Upper lobe of left lung (tissue), 6 donors: ENCODE data around the gene GATAD2A. TPM values are rescaled to one million over a fixed set of nuclear protein-coding genes. Genes with fewer than 3 reads are reported as not detected.

Experiments used
- ATAC-seq, 2 donors: fragments of 200-7000 bp; cut with Tn5 transposase; one replicate each; pipeline ENCODE4 v1.9.1; 2022; ENCODE audit warnings: mild to moderate bottlenecking in 2 of 2, moderate library complexity in 2 of 2; ENCODE audit not compliant: low FRiP score in 2 of 2
- DNase-seq, 2 donors: peaks; one replicate each; pipeline ENCODE4 v3.0.0-alpha.2; 2019 to 2020
- H3K27ac ChIP-seq, 4 donors: fragments of 200-600 bp; sonication (generic); one replicate each; pipeline ENCODE4 v1.5.1; 2016 to 2019
- H3K27me3 ChIP-seq, 4 donors: fragments of 200-600 bp; sonication (generic); one replicate each; pipeline ENCODE4 v1.5.1; 2017 to 2019
- H3K36me3 ChIP-seq, 4 donors: fragments of 200-600 bp; sonication (generic); one replicate each; pipeline ENCODE4 v1.5.1; 2016 to 2019
- H3K4me1 ChIP-seq, 4 donors: fragments of 200-600 bp; sonication (generic); one replicate each; pipeline ENCODE4 v1.5.1; 2018 to 2019
- H3K4me3 ChIP-seq, 4 donors: fragments of 200-600 bp; sonication (generic); one replicate each; pipeline ENCODE4 v1.5.1; 2017 to 2019; ENCODE audit warnings: mild to moderate bottlenecking in 2 of 4, moderate library complexity in 1 of 4
- H3K9me3 ChIP-seq, 4 donors: fragments of 200-600 bp; sonication (generic); one replicate each; pipeline ENCODE4 v1.5.1; 2018 to 2019
- EP300 ChIP-seq, 4 donors: sonication (generic); formaldehyde crosslinking; IDR thresholded peaks; one replicate each; pipeline ENCODE4 v1.5.1; 2017; ENCODE audit warnings: antibody characterized with exemption in 4 of 4, control low read depth in 2 of 4
- POLR2A ChIP-seq, 4 donors: fragments of 450-650 bp; IDR thresholded peaks; one replicate each; pipeline ENCODE4 v1.5.1; 2016 to 2017; ENCODE audit warnings: antibody characterized with exemption in 4 of 4, mild to moderate bottlenecking in 2 of 4
- POLR2AphosphoS5 ChIP-seq, 2 donors: sonication (generic); formaldehyde crosslinking; IDR thresholded peaks; one replicate each; pipeline ENCODE4 v1.5.1; 2017; ENCODE audit warnings: antibody characterized with exemption in 2 of 2
- WGBS, 2 donors: methylation state at CpG; one replicate each; pipeline ENCODE4 v1.1.5; 2017 to 2018; 5-methylcytosine and 5-hydroxymethylcytosine counted together
- total RNA-seq, 6 donors: library from RNA; depleted of rRNA in 4 of 6; stranded (reverse); fragments of >200 nt in 4 of 6; gene quantifications; one replicate each; pipeline versions ENCODE4 v1.1.0 to v1.2.1, GENCODE V29; 2016 to 2021
- TF ChIP-seq, protein P1 (sequence below), 6 experiments: fragments of 450-650 bp in 4 of 6; fragments of 200-600 bp in 2 of 6; sonication (generic) in 2 of 6; IDR thresholded peaks; one replicate each; pipeline ENCODE4 v1.5.1; 2016 to 2019; ENCODE audit warnings: antibody characterized with exemption in 6 of 6
- donor health status: DM: no; HTN: no; CAD: no; lungs with moderate emphysema.
- donor health status: DM: no; HTN: yes; CAD: no; lungs with severe emphysema.

GATAD2A gene
- total RNA-seq, 6 donors from 2014 or later, result 60.8 to 182 (median 88.0) TPM

DNA sequence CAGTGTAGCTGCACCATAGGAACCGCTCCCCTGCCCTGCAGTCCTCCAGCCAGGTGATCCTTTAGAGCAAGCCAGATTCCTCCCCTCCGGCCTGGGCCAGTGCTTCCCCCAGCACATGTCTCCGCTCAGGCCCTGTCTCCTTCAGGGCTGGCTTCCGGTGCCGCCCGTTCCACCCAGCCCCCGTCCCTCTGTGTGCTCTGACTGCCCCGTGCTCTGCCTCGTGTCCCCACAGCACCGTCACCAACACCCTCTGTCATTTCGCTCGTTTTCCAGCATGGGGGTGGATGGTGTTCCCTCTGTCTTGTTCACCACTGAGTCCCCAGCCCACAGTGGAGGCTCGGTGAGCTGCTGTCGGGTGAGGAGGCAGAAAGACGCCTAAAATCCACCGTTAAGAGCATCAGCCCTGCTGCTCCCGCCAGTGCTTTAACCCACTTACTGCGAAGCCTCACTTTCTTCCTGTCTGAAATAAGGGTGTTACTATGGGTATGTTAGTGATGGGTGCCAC, 55.3 kb downstream of the GATAD2A start:
- WGBS, 2 donors, result 29 to 40% methylated on average over 15 to 18 of the region's 18 CpGs
- ATAC-seq, result peak; percentile 75 to 76

GRCh38 chr19:19461306-19461670, 55.8 kb downstream of the GATAD2A start:
- TF ChIP-seq POLR2AphosphoS5 (IDR thresholded peaks at IDR 0.05) (no peak), EP300 (IDR thresholded peaks at IDR 0.05) (no peak), POLR2A (IDR thresholded peaks at IDR 0.05) (no peak)
- TF ChIP-seq, protein P1, sequence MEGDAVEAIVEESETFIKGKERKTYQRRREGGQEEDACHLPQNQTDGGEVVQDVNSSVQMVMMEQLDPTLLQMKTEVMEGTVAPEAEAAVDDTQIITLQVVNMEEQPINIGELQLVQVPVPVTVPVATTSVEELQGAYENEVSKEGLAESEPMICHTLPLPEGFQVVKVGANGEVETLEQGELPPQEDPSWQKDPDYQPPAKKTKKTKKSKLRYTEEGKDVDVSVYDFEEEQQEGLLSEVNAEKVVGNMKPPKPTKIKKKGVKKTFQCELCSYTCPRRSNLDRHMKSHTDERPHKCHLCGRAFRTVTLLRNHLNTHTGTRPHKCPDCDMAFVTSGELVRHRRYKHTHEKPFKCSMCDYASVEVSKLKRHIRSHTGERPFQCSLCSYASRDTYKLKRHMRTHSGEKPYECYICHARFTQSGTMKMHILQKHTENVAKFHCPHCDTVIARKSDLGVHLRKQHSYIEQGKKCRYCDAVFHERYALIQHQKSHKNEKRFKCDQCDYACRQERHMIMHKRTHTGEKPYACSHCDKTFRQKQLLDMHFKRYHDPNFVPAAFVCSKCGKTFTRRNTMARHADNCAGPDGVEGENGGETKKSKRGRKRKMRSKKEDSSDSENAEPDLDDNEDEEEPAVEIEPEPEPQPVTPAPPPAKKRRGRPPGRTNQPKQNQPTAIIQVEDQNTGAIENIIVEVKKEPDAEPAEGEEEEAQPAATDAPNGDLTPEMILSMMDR (IDR thresholded peaks at IDR 0.05), result no peak
- Histone ChIP-seq H3K27ac (peak overlapping the region; percentile 78 to 92 (median 86)), H3K4me3 (no peak overlapping the region), H3K27me3 (no peaks in the 10 kb centered on the region), H3K4me1 (peaks cover 71 to 85% (median 77%) of the 10 kb centered on the region in 4 donors), H3K9me3 (no peaks in the 10 kb centered on the region), H3K36me3 (peaks cover 6 to 16% (median 12%) of the 10 kb centered on the region in 4 donors)
- ATAC-seq (no peak), DNase-seq (no peak)
- WGBS, 2 donors, result 86 to 96% methylated on average over 4 of the region's 4 CpGs

More for the DNA sequence above, 55.3 kb downstream of the GATAD2A start:
- Histone ChIP-seq H3K4me3 (peak overlapping the region in 2 of 4 donors; percentile 4 to 20), H3K27me3 (no peaks in the 10 kb centered on the region), H3K4me1 (peaks cover 71 to 85% (median 77%) of the 10 kb centered on the region in 4 donors), H3K27ac (peak overlapping the region; percentile 78 to 92 (median 86)), H3K9me3 (no peaks in the 10 kb centered on the region), H3K36me3 (peaks cover 1 to 11% (median 8%) of the 10 kb centered on the region in 4 donors)
- DNase-seq, result peak; percentile 73 to 81
- TF ChIP-seq, protein P1 (IDR thresholded peaks at IDR 0.05), result no peak
- peak in 1 of 4 donors; percentile 23 for TF ChIP-seq EP300 (IDR thresholded peaks at IDR 0.05)
- TF ChIP-seq POLR2A (IDR thresholded peaks at IDR 0.05), result peak in 1 of 4 donors; percentile 13
- peak; percentile 69 to 71 for TF ChIP-seq POLR2AphosphoS5 (IDR thresholded peaks at IDR 0.05)

GRCh38 chr19:19461671-19462622, 56.5 kb downstream of the GATAD2A start:
- DNase-seq (peak; percentile 58 to 88), ATAC-seq (peak; percentile 20 to 31)
- TF ChIP-seq, protein P1 (IDR thresholded peaks at IDR 0.05), result no peak
- TF ChIP-seq POLR2A (IDR thresholded peaks at IDR 0.05) (no peak), POLR2AphosphoS5 (IDR thresholded peaks at IDR 0.05) (peak in 1 of 2 donors; percentile 5), EP300 (IDR thresholded peaks at IDR 0.05) (no peak)
- H3K27me3 ChIP-seq, result no peaks in the 10 kb centered on the region
- peaks cover 71 to 83% (median 74%) of the 10 kb centered on the region in 4 donors for H3K4me1 ChIP-seq
- peaks cover 7 to 21% (median 18%) of the 10 kb centered on the region in 4 donors for H3K36me3 ChIP-seq
- H3K27ac ChIP-seq, result peak overlapping the region; percentile 78 to 92 (median 86)
- H3K4me3 ChIP-seq, result peak overlapping the region in 2 of 4 donors; percentile 5 to 28
- no peaks in the 10 kb centered on the region for H3K9me3 ChIP-seq
- 32 to 48% methylated on average over 7 to 20 of the region's 27 CpGs for WGBS, 2 donors

DNA sequence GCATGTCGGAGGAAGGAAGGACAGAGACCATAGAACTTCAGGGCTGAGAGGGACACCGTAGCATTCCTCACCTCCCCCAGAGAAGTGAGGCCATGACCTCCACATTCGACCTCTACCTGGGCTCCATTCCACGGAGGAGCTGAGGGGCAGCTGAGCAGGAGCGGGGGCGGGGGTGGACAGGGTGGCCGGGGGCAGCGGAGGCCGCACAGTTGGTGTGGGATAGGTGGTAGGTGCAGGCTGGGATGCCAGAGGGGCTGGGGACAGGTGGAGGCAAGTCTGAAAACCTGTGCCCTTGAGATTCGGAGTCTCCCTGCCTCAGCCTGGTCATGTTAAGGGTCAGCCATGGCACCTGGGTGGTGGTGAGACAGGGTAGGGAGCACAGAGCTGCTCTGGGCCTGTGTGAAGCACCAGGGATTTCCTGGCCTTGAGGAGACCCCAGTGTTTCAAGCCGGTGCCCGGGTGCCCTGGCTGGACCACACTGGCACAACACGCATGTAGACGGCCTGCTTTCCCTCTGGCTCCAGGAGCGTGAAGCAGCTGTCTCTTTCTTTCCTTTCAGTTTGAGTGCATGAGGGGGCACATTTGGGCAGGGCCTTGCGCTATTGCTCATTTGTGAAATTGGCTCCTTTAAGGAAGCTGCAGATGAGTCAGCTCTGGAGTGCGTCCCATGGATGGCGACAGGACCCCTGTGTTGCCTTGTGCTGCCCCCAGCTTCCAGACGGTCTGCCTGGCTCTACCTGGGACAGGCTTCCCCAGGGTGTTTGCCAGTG, 58.1 kb downstream of the GATAD2A start:
- ATAC-seq (peak in 1 of 2 donors; percentile 24), DNase-seq (no peak)
- Histone ChIP-seq H3K4me3 (no peak overlapping the region), H3K27ac (peak overlapping the region; percentile 78 to 92 (median 86)), H3K9me3 (peaks cover 4 to 10% (median 8%) of the 10 kb centered on the region in 4 donors), H3K36me3 (peaks cover 7 to 33% (median 18%) of the 10 kb centered on the region in 4 donors), H3K27me3 (no peaks in the 10 kb centered on the region), H3K4me1 (peaks cover 61 to 67% (median 62%) of the 10 kb centered on the region in 4 donors)
- 76 to 87% methylated on average over 12 to 17 of the region's 19 CpGs for WGBS, 2 donors
- TF ChIP-seq EP300 (IDR thresholded peaks at IDR 0.05), result no peak
- TF ChIP-seq, protein P1 (IDR thresholded peaks at IDR 0.05), result no peak
- TF ChIP-seq POLR2AphosphoS5 (IDR thresholded peaks at IDR 0.05), result no peak
- no peak for TF ChIP-seq POLR2A (IDR thresholded peaks at IDR 0.05)
